Neural cell (in vitro differentiated cells): ENCODE measurements around the gene ZCCHC4. TPM values are rescaled to one million over a fixed set of nuclear protein-coding genes. Genes with fewer than 3 reads are reported as not detected.

Experiments used
- H2AFZ ChIP-seq: fragments of 200-600, 300-800 bp; sonication (generic), shearing (Covaris generic); 2 replicates; pipeline ENCODE4 v1.6.0; 2014; ENCODE audit warnings: low read depth, mild to moderate bottlenecking, antibody characterized with exemption, low read length, moderate library complexity
- H3F3A ChIP-seq: fragments of 200-600 bp; shearing (Covaris generic); 2 replicates; pipeline ENCODE4 v1.6.1; 2016; ENCODE audit warnings: mild to moderate bottlenecking, moderate library complexity, mixed read lengths, antibody characterized with exemption, low read length; ENCODE audit not compliant: insufficient read depth, poor library complexity, severe bottlenecking
- H3K27ac ChIP-seq: fragments of 200-600, 300-800 bp; sonication (generic), shearing (Covaris generic); 2 replicates; pipeline ENCODE4 v1.5.1; 2014; ENCODE audit warnings: mild to moderate bottlenecking, low read length, moderate library complexity
- H3K27me3 ChIP-seq: fragments of 300-800, 200-600 bp; sonication (generic), shearing (Covaris generic); 2 replicates; pipeline ENCODE4 v1.6.0; 2014; ENCODE audit warnings: mild to moderate bottlenecking, low read depth, low read length, moderate library complexity; ENCODE audit not compliant: insufficient read depth
- H3K36me3 ChIP-seq: fragments of 300-800, 200-600 bp; sonication (generic), shearing (Covaris generic); 2 replicates; pipeline ENCODE4 v1.5.1; 2014; ENCODE audit warnings: mild to moderate bottlenecking, antibody characterized with exemption, low read length, moderate library complexity; ENCODE audit not compliant: insufficient read depth
- H3K4me2 ChIP-seq: fragments of 300-800, 200-600 bp; sonication (generic), shearing (Covaris generic); 2 replicates; pipeline ENCODE4 v1.6.0; 2014; ENCODE audit warnings: mild to moderate bottlenecking, low read length
- H3K4me3 ChIP-seq: fragments of 300-800, 200-600 bp; sonication (generic), shearing (Covaris generic); 2 replicates; pipeline ENCODE4 v1.5.1; 2014; ENCODE audit warnings: mild to moderate bottlenecking, low read length, moderate library complexity
- H3K79me2 ChIP-seq: fragments of 200-600 bp; shearing (Covaris generic); replicated peaks from 2 replicates; pipeline ENCODE4 v1.6.0; 2014; ENCODE audit warnings: mild to moderate bottlenecking, low read length, moderate library complexity; ENCODE audit not compliant: insufficient read depth
- H3K9ac ChIP-seq: fragments of 300-800, 200-600 bp; sonication (generic), shearing (Covaris generic); 2 replicates; pipeline ENCODE4 v1.6.1; 2016; ENCODE audit warnings: mild to moderate bottlenecking, low read length, mixed read lengths
- H3K9me2 ChIP-seq: fragments of 200-600 bp; shearing (Covaris generic); 2 replicates; pipeline ENCODE4 v1.6.1; 2016; ENCODE audit warnings: mild to moderate bottlenecking, low read length, mixed read lengths; ENCODE audit not compliant: insufficient read depth
- H3K9me3 ChIP-seq: fragments of 200-600, 300-800 bp; sonication (generic), shearing (Covaris generic); 2 replicates; pipeline ENCODE4 v1.6.1; 2016; ENCODE audit warnings: mild to moderate bottlenecking, mixed run types, low read length, moderate library complexity, mixed read lengths
- H4K20me1 ChIP-seq: fragments of 200-600 bp; shearing (Covaris generic); 2 replicates; pipeline ENCODE4 v1.6.1; 2016; ENCODE audit warnings: mild to moderate bottlenecking, mixed run types; ENCODE audit not compliant: insufficient read depth
- CTCF ChIP-seq: fragments of 450-650 bp; IDR thresholded peaks from 2 replicates; pipeline ENCODE4 v1.5.1; 2014; ENCODE audit warnings: antibody characterized with exemption, mild to moderate bottlenecking, moderate library complexity; ENCODE audit not compliant: poor library complexity, severe bottlenecking
- EP300 ChIP-seq: fragments of 450-650 bp; conservative IDR thresholded peaks from 2 replicates; pipeline ENCODE4 v1.6.1; 2014; ENCODE audit warnings: antibody characterized with exemption, mild to moderate bottlenecking, moderate library complexity; ENCODE audit not compliant: poor library complexity, severe bottlenecking
- EZH2 ChIP-seq: fragments of 200-600, 300-800 bp; shearing (Covaris generic), sonication (generic); IDR thresholded peaks from 2 replicates; pipeline ENCODE4 v1.6.1; 2014; ENCODE audit warnings: antibody characterized with exemption, low read length, borderline replicate concordance, mild to moderate bottlenecking; ENCODE audit not compliant: insufficient read depth, poor library complexity, severe bottlenecking
- MXI1 ChIP-seq: fragments of 450-650 bp; conservative IDR thresholded peaks from 2 replicates; pipeline ENCODE4 v1.6.1; 2014; ENCODE audit warnings: antibody characterized with exemption, mild to moderate bottlenecking; ENCODE audit not compliant: poor library complexity, severe bottlenecking
- POLR2AphosphoS5 ChIP-seq: IDR thresholded peaks from 2 replicates; pipeline ENCODE4 v1.6.1; 2012
- RAD21 ChIP-seq: fragments of 450-650 bp; conservative IDR thresholded peaks from 2 replicates; pipeline ENCODE4 v1.6.1; 2014; ENCODE audit warnings: antibody characterized with exemption, mild to moderate bottlenecking, moderate library complexity
- REST ChIP-seq: IDR thresholded peaks from 2 replicates; pipeline ENCODE4 v1.6.1; 2012; ENCODE audit warnings: borderline replicate concordance
- SMC3 ChIP-seq: fragments of 450-650 bp; conservative IDR thresholded peaks from 2 replicates; pipeline ENCODE4 v1.6.1; 2014; ENCODE audit warnings: antibody characterized with exemption, mild to moderate bottlenecking, moderate library complexity; ENCODE audit not compliant: poor library complexity
- TAF1 ChIP-seq: IDR thresholded peaks from 2 replicates; pipeline ENCODE4 v1.6.1; 2012; ENCODE audit warnings: low read depth
- polyA plus RNA-seq: library from polyadenylated mRNA; depleted of rRNA; stranded (reverse); fragments of >200 nt; gene quantifications from 2 replicates; pipeline ENCODE4 v1.2.3, GENCODE V29; 2014

ZCCHC4 gene
- polyA plus RNA-seq, 1 donor from 2014 or later = 8.6 TPM

- Histone ChIP-seq H3K36me3 (peaks cover 28% of the 10 kb centered on the region), H3K9me3 (peaks cover 6% of the 10 kb centered on the region), H3F3A (no peaks in the 10 kb centered on the region), H2AFZ (no peak overlapping the region), H3K27me3 (no peaks in the 10 kb centered on the region), H3K79me2 (no peaks in the 10 kb centered on the region), H4K20me1 (no peaks in the 10 kb centered on the region), H3K27ac (no peak overlapping the region), H3K9me2 (no peaks in the 10 kb centered on the region), H3K4me2 (no peak overlapping the region), H3K4me3 (no peak overlapping the region), H3K9ac (no peak overlapping the region)
- TF ChIP-seq EZH2 = no peak
- TF ChIP-seq TAF1 = no peak
- no peak for TF ChIP-seq RAD21
- TF ChIP-seq MXI1 = no peak
- no peak for TF ChIP-seq REST
- TF ChIP-seq POLR2AphosphoS5 = no peak
- no peak for TF ChIP-seq SMC3
- no peak for TF ChIP-seq EP300
- no peak for TF ChIP-seq CTCF
These were observed 86.9 kb downstream of the ZCCHC4 start for GRCh38 chr4:25399510-25399909.

- Histone ChIP-seq H4K20me1 (no peaks in the 10 kb centered on the region), H3K36me3 (peaks cover 29% of the 10 kb centered on the region), H3F3A (no peaks in the 10 kb centered on the region), H3K27me3 (no peaks in the 10 kb centered on the region), H3K9me3 (peaks cover 6% of the 10 kb centered on the region), H3K4me2 (no peak overlapping the region), H3K4me3 (no peak overlapping the region), H2AFZ (no peak overlapping the region), H3K9me2 (no peaks in the 10 kb centered on the region), H3K79me2 (no peaks in the 10 kb centered on the region), H3K9ac (no peak overlapping the region), H3K27ac (no peak overlapping the region)
- TF ChIP-seq REST = no peak
- no peak for TF ChIP-seq SMC3
- no peak for TF ChIP-seq MXI1
- TF ChIP-seq RAD21 = no peak
- no peak for TF ChIP-seq EP300
- no peak for TF ChIP-seq EZH2
- TF ChIP-seq POLR2AphosphoS5 = no peak
These were observed 88.5 kb downstream of the ZCCHC4 start for GRCh38 chr4:25401066-25401465.
